ENCODE results near the gene FAM162A.

DNA sequence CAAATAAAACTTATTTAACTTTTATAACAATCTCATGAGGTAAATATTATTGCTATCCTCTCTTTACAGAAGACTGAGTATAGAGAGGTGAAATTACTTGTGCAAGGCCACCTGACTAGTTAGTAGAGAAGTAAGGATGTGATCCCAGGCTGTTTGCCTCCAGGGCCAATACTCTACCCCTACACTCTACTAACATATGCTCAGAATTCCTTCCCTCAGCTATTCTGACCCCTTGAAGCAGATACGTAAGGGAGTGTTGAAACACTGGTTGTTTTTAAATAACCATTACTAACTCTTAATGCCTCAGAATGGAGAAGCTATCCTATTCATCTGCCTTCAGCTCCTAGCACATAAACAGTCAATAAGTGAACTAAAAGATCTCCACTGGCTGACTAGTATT is 34.8 kb upstream of the FAM162A start:
- TF ChIP-seq MEIS1 (CRISPR knock-in tag; IDR thresholded peaks at IDR 0.05; ENCODE audit: borderline replicate concordance) (no peak), ZNF585B (tag by site-specific recombination; IDR thresholded peaks at IDR 0.05) (no peak), ZNF416 (tag by site-specific recombination; IDR thresholded peaks at IDR 0.05) (no peak), ZNF830 (tag by site-specific recombination; IDR thresholded peaks at IDR 0.05; ENCODE audit: low read depth) (no peak), ZNF501 (tag by site-specific recombination; IDR thresholded peaks at IDR 0.05) (no peak), ZNF138 (tag by site-specific recombination; IDR thresholded peaks at IDR 0.05; ENCODE audit: borderline replicate concordance) (no peak), SALL2 (tag by site-specific recombination; IDR thresholded peaks at IDR 0.05; ENCODE audit: borderline replicate concordance) (no peak), ZBTB17 (tag by site-specific recombination; IDR thresholded peaks at IDR 0.05) (no peak)
- TF ChIP-seq, protein P1, sequence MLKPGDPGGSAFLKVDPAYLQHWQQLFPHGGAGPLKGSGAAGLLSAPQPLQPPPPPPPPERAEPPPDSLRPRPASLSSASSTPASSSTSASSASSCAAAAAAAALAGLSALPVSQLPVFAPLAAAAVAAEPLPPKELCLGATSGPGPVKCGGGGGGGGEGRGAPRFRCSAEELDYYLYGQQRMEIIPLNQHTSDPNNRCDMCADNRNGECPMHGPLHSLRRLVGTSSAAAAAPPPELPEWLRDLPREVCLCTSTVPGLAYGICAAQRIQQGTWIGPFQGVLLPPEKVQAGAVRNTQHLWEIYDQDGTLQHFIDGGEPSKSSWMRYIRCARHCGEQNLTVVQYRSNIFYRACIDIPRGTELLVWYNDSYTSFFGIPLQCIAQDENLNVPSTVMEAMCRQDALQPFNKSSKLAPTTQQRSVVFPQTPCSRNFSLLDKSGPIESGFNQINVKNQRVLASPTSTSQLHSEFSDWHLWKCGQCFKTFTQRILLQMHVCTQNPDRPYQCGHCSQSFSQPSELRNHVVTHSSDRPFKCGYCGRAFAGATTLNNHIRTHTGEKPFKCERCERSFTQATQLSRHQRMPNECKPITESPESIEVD (tag by site-specific recombination; IDR thresholded peaks at IDR 0.05) = no peak
- TF ChIP-seq, protein P2, sequence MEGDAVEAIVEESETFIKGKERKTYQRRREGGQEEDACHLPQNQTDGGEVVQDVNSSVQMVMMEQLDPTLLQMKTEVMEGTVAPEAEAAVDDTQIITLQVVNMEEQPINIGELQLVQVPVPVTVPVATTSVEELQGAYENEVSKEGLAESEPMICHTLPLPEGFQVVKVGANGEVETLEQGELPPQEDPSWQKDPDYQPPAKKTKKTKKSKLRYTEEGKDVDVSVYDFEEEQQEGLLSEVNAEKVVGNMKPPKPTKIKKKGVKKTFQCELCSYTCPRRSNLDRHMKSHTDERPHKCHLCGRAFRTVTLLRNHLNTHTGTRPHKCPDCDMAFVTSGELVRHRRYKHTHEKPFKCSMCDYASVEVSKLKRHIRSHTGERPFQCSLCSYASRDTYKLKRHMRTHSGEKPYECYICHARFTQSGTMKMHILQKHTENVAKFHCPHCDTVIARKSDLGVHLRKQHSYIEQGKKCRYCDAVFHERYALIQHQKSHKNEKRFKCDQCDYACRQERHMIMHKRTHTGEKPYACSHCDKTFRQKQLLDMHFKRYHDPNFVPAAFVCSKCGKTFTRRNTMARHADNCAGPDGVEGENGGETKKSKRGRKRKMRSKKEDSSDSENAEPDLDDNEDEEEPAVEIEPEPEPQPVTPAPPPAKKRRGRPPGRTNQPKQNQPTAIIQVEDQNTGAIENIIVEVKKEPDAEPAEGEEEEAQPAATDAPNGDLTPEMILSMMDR (tag by site-specific recombination; IDR thresholded peaks at IDR 0.05) = no peak
